AG04450 (cell line): Measurements from ENCODE around the gene SEPTIN12. TPM values are rescaled to one million over a fixed set of nuclear protein-coding genes. Genes with fewer than 3 reads are reported as not detected.

Experiments used
- CTCF ChIA-PET: fragments of 300-600, 350-600 bp; formaldehyde crosslinking; extraction: SDS; loops from one replicate; lab custom pipeline; 2022; ENCODE audit warnings: antibody characterized with exemption, inconsistent platforms; lab: Charles Lee
- POLR2A ChIA-PET: fragments of 350-600 bp; formaldehyde crosslinking; extraction: SDS; loops from one replicate; lab custom pipeline; 2021; ENCODE audit warnings: antibody characterized with exemption, inconsistent platforms; lab: Yijun Ruan, JAX
- DNase-seq: peaks from one replicate; pipeline ENCODE4 v3.0.0-alpha.2; 2011; ENCODE audit warnings: low read depth, low spot score
- H3K27ac ChIP-seq: one replicate; pipeline ENCODE4 v1.5.1; 2012; ENCODE audit warnings: low read depth, low read length, control low read depth
- H3K27me3 ChIP-seq: one replicate; pipeline ENCODE4 v1.6.0; 2012; ENCODE audit warnings: low read length; ENCODE audit not compliant: control insufficient read depth, insufficient read depth
- H3K4me3 ChIP-seq: 2 replicates; pipeline ENCODE4 v1.5.1; 2011; ENCODE audit warnings: mild to moderate bottlenecking, low read depth, low read length, control low read depth
- H3K9me3 ChIP-seq: 2 replicates; pipeline ENCODE4 v1.5.1; 2012; ENCODE audit warnings: low read length; ENCODE audit not compliant: control insufficient read depth, insufficient read depth
- CTCF ChIP-seq: IDR thresholded peaks from 2 replicates; pipeline ENCODE4 v1.5.1; 2011; ENCODE audit warnings: low read depth, low read length, control low read depth, inconsistent platforms
- polyA plus RNA-seq: library from polyadenylated mRNA; depleted of rRNA; stranded (reverse); fragments of >200 nt; gene quantifications from 2 replicates; pipeline ENCODE4 v1.2.3, GENCODE V29; 2011

SEPTIN12 gene
- polyA plus RNA-seq, 1 experiment, result not detected

- Histone ChIP-seq H3K27me3 (no peaks in the 10 kb centered on the region), H3K27ac (no peak overlapping the region), H3K9me3 (no peaks in the 10 kb centered on the region), H3K4me3 (no peak overlapping the region)
- DNase-seq, result no peak
- CTCF ChIA-PET, result no interaction called here
- POLR2A ChIA-PET, result interaction anchor here (0.7 to 2.9 kb wide), 3 partner anchors 12 to 18 kb away, joined by 3 to 9 read pairs (median 4); partner anchors contain the start of genes ANKS3 and DNAAF8
- TF ChIP-seq CTCF, result no peak
These were observed 41.1 kb downstream of the SEPTIN12 start for GRCh38 chr16:4746991-4747574.

GRCh38 chr16:4746215-4746614 lies 41.9 kb downstream of the SEPTIN12 start:
- ChIA-PET POLR2A (interaction anchor here (2.9 kb wide), 1 partner anchor 11 kb away, joined by 9 read pairs; the partner anchor contains the start of genes ANKS3 and DNAAF8), CTCF (interaction anchor here (1.0 kb wide), 1 partner anchor 209 kb away, joined by 3 read pairs; no protein-coding TSS in a partner anchor)
- TF ChIP-seq CTCF, result no peak
- Histone ChIP-seq H3K4me3 (no peak overlapping the region), H3K27ac (no peak overlapping the region), H3K27me3 (no peaks in the 10 kb centered on the region), H3K9me3 (no peaks in the 10 kb centered on the region)
- DNase-seq, result no peak

- CTCF ChIA-PET, result no interaction called here
- DNase-seq, result no peak
- H3K27me3 ChIP-seq, result no peaks in the 10 kb centered on the region
- H3K4me3 ChIP-seq, result no peak overlapping the region
- no peak overlapping the region for H3K27ac ChIP-seq
- H3K9me3 ChIP-seq, result no peaks in the 10 kb centered on the region
- no peak for TF ChIP-seq CTCF
- POLR2A ChIA-PET, result interaction anchor here (0.7 to 2.9 kb wide), 2 partner anchors 10 to 329 kb away, joined by 6 to 9 read pairs; partner anchors contain the start of genes ANKS3 and DNAAF8
These were observed 42.9 kb downstream of the SEPTIN12 start for GRCh38 chr16:4745274-4745569.

GRCh38 chr16:4744555-4745273 lies 43.4 kb downstream of the SEPTIN12 start:
- POLR2A ChIA-PET, result interaction anchor here (2.9 kb wide), 1 partner anchor 10 kb away, joined by 9 read pairs; the partner anchor contains the start of genes ANKS3 and DNAAF8
- Histone ChIP-seq H3K27ac (no peak overlapping the region), H3K27me3 (no peaks in the 10 kb centered on the region), H3K9me3 (no peaks in the 10 kb centered on the region), H3K4me3 (no peak overlapping the region)
- no peak for TF ChIP-seq CTCF
- DNase-seq, result no peak
- CTCF ChIA-PET, result no interaction called here
